ENCODE results near the gene SRCIN1.
"Not testable (repeated sequence)": the region's sequence is repeated elsewhere in the genome, so short reads cannot be mapped to it uniquely, and the experiment has no call there.

The SRCIN1 gene

GRCh38 chr17:38542286-38542685 is 63.5 kb downstream of the SRCIN1 start:
- DNase-seq (ENCODE audit: low spot score), result no peak

GRCh38 chr17:38541281-38541680 is 64.5 kb downstream of the SRCIN1 start:
- no peak for DNase-seq (ENCODE audit: low spot score)

GRCh38 chr17:38540514-38541045 is 65.2 kb downstream of the SRCIN1 start:
- DNase-seq (ENCODE audit: low spot score), result no peak

GRCh38 chr17:38539386-38539785 is 66.4 kb downstream of the SRCIN1 start:
- DNase-seq (ENCODE audit: low spot score), result no peak

GRCh38 chr17:38538906-38539305 is 66.8 kb downstream of the SRCIN1 start:
- DNase-seq (ENCODE audit: low spot score), result no peak

GRCh38 chr17:38536661-38537060 is 69.1 kb downstream of the SRCIN1 start:
- no peak for DNase-seq (ENCODE audit: low spot score)

- DNase-seq (ENCODE audit: low spot score), result no peak
Measured at GRCh38 chr17:38535886-38536285, 69.9 kb downstream of the SRCIN1 start.

- DNase-seq (ENCODE audit: low spot score), result no peak
Measured at GRCh38 chr17:38534498-38534885, 71.3 kb downstream of the SRCIN1 start.

GRCh38 chr17:38533866-38534497 is 71.8 kb downstream of the SRCIN1 start:
- no peak for DNase-seq (ENCODE audit: low spot score)

- no peak for DNase-seq (ENCODE audit: low spot score)
Measured at GRCh38 chr17:38533241-38533640, 72.5 kb downstream of the SRCIN1 start.

GRCh38 chr17:38532451-38532850 is 73.3 kb downstream of the SRCIN1 start:
- no peak for DNase-seq (ENCODE audit: low spot score)

GRCh38 chr17:38531761-38532160 is 74.0 kb downstream of the SRCIN1 start:
- DNase-seq (ENCODE audit: low spot score), result not testable (repeated sequence)

- DNase-seq (ENCODE audit: low spot score), result not testable (repeated sequence)
Measured at GRCh38 chr17:38530856-38531255, 74.9 kb downstream of the SRCIN1 start.

- not testable (repeated sequence) for DNase-seq (ENCODE audit: low spot score)
Measured at GRCh38 chr17:38528141-38528540, 77.6 kb downstream of the SRCIN1 start.

GRCh38 chr17:38526526-38526925 is 79.2 kb downstream of the SRCIN1 start:
- not testable (repeated sequence) for DNase-seq (ENCODE audit: low spot score)

GRCh38 chr17:38512473-38513058 is 93.2 kb downstream of the SRCIN1 start:
- DNase-seq (ENCODE audit: low spot score), result no peak

GRCh38 chr17:38511150-38512108 is 94.3 kb downstream of the SRCIN1 start:
- DNase-seq (ENCODE audit: low spot score), result peak; percentile 29

GRCh38 chr17:38510421-38511149 is 95.2 kb downstream of the SRCIN1 start:
- peak; percentile 88 for DNase-seq (ENCODE audit: low spot score)

GRCh38 chr17:38509772-38510420 is 95.9 kb downstream of the SRCIN1 start:
- peak; percentile 58 for DNase-seq (ENCODE audit: low spot score)

GRCh38 chr17:38508954-38509771 is 96.6 kb downstream of the SRCIN1 start:
- peak; percentile 93 for DNase-seq (ENCODE audit: low spot score)

All from iPS-NIHi11 (cell line).